Neural cell (in vitro differentiated cells): ENCODE results near the gene ANKIB1. TPM values are rescaled to one million over a fixed set of nuclear protein-coding genes. Genes with fewer than 3 reads are reported as not detected.
"Not testable (repeated sequence)": the region's sequence is repeated elsewhere in the genome, so short reads cannot be mapped to it uniquely, and the experiment has no call there.

Experiments
- H2AFZ ChIP-seq: fragments of 200-600, 300-800 bp; sonication (generic), shearing (Covaris generic); 2 replicates; pipeline ENCODE4 v1.6.0; 2014; ENCODE audit warnings: low read depth, mild to moderate bottlenecking, antibody characterized with exemption, low read length, moderate library complexity
- H3F3A ChIP-seq: fragments of 200-600 bp; shearing (Covaris generic); 2 replicates; pipeline ENCODE4 v1.6.1; 2016; ENCODE audit warnings: mild to moderate bottlenecking, moderate library complexity, mixed read lengths, antibody characterized with exemption, low read length; ENCODE audit not compliant: insufficient read depth, poor library complexity, severe bottlenecking
- H3K27ac ChIP-seq: fragments of 200-600, 300-800 bp; sonication (generic), shearing (Covaris generic); 2 replicates; pipeline ENCODE4 v1.5.1; 2014; ENCODE audit warnings: mild to moderate bottlenecking, low read length, moderate library complexity
- H3K27me3 ChIP-seq: fragments of 300-800, 200-600 bp; sonication (generic), shearing (Covaris generic); 2 replicates; pipeline ENCODE4 v1.6.0; 2014; ENCODE audit warnings: mild to moderate bottlenecking, low read depth, low read length, moderate library complexity; ENCODE audit not compliant: insufficient read depth
- H3K36me3 ChIP-seq: fragments of 300-800, 200-600 bp; sonication (generic), shearing (Covaris generic); 2 replicates; pipeline ENCODE4 v1.5.1; 2014; ENCODE audit warnings: mild to moderate bottlenecking, antibody characterized with exemption, low read length, moderate library complexity; ENCODE audit not compliant: insufficient read depth
- H3K4me2 ChIP-seq: fragments of 300-800, 200-600 bp; sonication (generic), shearing (Covaris generic); 2 replicates; pipeline ENCODE4 v1.6.0; 2014; ENCODE audit warnings: mild to moderate bottlenecking, low read length
- H3K4me3 ChIP-seq: fragments of 300-800, 200-600 bp; sonication (generic), shearing (Covaris generic); 2 replicates; pipeline ENCODE4 v1.5.1; 2014; ENCODE audit warnings: mild to moderate bottlenecking, low read length, moderate library complexity
- H3K79me2 ChIP-seq: fragments of 200-600 bp; shearing (Covaris generic); replicated peaks from 2 replicates; pipeline ENCODE4 v1.6.0; 2014; ENCODE audit warnings: mild to moderate bottlenecking, low read length, moderate library complexity; ENCODE audit not compliant: insufficient read depth
- H3K9ac ChIP-seq: fragments of 300-800, 200-600 bp; sonication (generic), shearing (Covaris generic); 2 replicates; pipeline ENCODE4 v1.6.1; 2016; ENCODE audit warnings: mild to moderate bottlenecking, low read length, mixed read lengths
- H3K9me2 ChIP-seq: fragments of 200-600 bp; shearing (Covaris generic); 2 replicates; pipeline ENCODE4 v1.6.1; 2016; ENCODE audit warnings: mild to moderate bottlenecking, low read length, mixed read lengths; ENCODE audit not compliant: insufficient read depth
- H3K9me3 ChIP-seq: fragments of 200-600, 300-800 bp; sonication (generic), shearing (Covaris generic); 2 replicates; pipeline ENCODE4 v1.6.1; 2016; ENCODE audit warnings: mild to moderate bottlenecking, mixed run types, low read length, moderate library complexity, mixed read lengths
- H4K20me1 ChIP-seq: fragments of 200-600 bp; shearing (Covaris generic); 2 replicates; pipeline ENCODE4 v1.6.1; 2016; ENCODE audit warnings: mild to moderate bottlenecking, mixed run types; ENCODE audit not compliant: insufficient read depth
- EP300 ChIP-seq: fragments of 450-650 bp; conservative IDR thresholded peaks from 2 replicates; pipeline ENCODE4 v1.6.1; 2014; ENCODE audit warnings: antibody characterized with exemption, mild to moderate bottlenecking, moderate library complexity; ENCODE audit not compliant: poor library complexity, severe bottlenecking
- EZH2 ChIP-seq: fragments of 200-600, 300-800 bp; shearing (Covaris generic), sonication (generic); IDR thresholded peaks from 2 replicates; pipeline ENCODE4 v1.6.1; 2014; ENCODE audit warnings: antibody characterized with exemption, low read length, borderline replicate concordance, mild to moderate bottlenecking; ENCODE audit not compliant: insufficient read depth, poor library complexity, severe bottlenecking
- MXI1 ChIP-seq: fragments of 450-650 bp; conservative IDR thresholded peaks from 2 replicates; pipeline ENCODE4 v1.6.1; 2014; ENCODE audit warnings: antibody characterized with exemption, mild to moderate bottlenecking; ENCODE audit not compliant: poor library complexity, severe bottlenecking
- POLR2AphosphoS5 ChIP-seq: IDR thresholded peaks from 2 replicates; pipeline ENCODE4 v1.6.1; 2012
- RAD21 ChIP-seq: fragments of 450-650 bp; conservative IDR thresholded peaks from 2 replicates; pipeline ENCODE4 v1.6.1; 2014; ENCODE audit warnings: antibody characterized with exemption, mild to moderate bottlenecking, moderate library complexity
- SMC3 ChIP-seq: fragments of 450-650 bp; conservative IDR thresholded peaks from 2 replicates; pipeline ENCODE4 v1.6.1; 2014; ENCODE audit warnings: antibody characterized with exemption, mild to moderate bottlenecking, moderate library complexity; ENCODE audit not compliant: poor library complexity
- TAF1 ChIP-seq: IDR thresholded peaks from 2 replicates; pipeline ENCODE4 v1.6.1; 2012; ENCODE audit warnings: low read depth
- polyA plus RNA-seq: library from polyadenylated mRNA; depleted of rRNA; stranded (reverse); fragments of >200 nt; gene quantifications from 2 replicates; pipeline ENCODE4 v1.2.3, GENCODE V29; 2014
- TF ChIP-seq, protein P1 (sequence below): IDR thresholded peaks from 2 replicates; pipeline ENCODE4 v1.6.1; 2012; ENCODE audit warnings: borderline replicate concordance
- TF ChIP-seq, protein P2 (sequence below): fragments of 450-650 bp; IDR thresholded peaks from 2 replicates; pipeline ENCODE4 v1.5.1; 2014; ENCODE audit warnings: antibody characterized with exemption, mild to moderate bottlenecking, moderate library complexity; ENCODE audit not compliant: poor library complexity, severe bottlenecking

Gene ANKIB1
- polyA plus RNA-seq, 1 donor from 2014 or later = 83.0 TPM

DNA sequence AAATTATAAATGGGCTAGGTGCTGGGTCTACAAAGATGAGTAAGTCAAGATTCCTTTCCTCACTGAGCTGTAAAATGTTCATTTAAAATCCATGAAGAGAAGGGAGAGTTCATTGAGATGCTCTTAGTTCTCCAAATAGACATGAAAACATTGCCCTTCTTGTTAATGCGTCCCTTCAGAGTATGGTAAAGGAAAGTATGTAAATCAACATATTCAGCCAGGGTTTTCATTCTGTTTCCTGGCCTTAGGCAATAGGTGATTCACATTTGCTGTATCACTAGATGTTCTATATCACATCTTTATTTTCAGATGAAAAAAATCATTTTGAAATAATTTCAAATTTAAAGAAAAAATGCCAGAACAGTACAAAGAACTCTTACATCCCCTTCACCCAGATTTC, 5.4 kb downstream of the ANKIB1 start:
- no peaks in the 10 kb centered on the region for H3K9me2 ChIP-seq
- TF ChIP-seq TAF1 (no peak), MXI1 (no peak), RAD21 (no peak), EZH2 (no peak)
- H4K20me1 ChIP-seq = no peaks in the 10 kb centered on the region
- H3K36me3 ChIP-seq = no peaks in the 10 kb centered on the region
- H3K4me3 ChIP-seq = no peak overlapping the region
- no peak overlapping the region for H3K27ac ChIP-seq
- H3K4me2 ChIP-seq = no peak overlapping the region
- H3K27me3 ChIP-seq = no peaks in the 10 kb centered on the region
- H3K9me3 ChIP-seq = no peaks in the 10 kb centered on the region
- no peak overlapping the region for H3K9ac ChIP-seq
- H2AFZ ChIP-seq = no peak overlapping the region
- H3K79me2 ChIP-seq = peaks cover 84% of the 10 kb centered on the region
- H3F3A ChIP-seq = no peaks in the 10 kb centered on the region

DNA sequence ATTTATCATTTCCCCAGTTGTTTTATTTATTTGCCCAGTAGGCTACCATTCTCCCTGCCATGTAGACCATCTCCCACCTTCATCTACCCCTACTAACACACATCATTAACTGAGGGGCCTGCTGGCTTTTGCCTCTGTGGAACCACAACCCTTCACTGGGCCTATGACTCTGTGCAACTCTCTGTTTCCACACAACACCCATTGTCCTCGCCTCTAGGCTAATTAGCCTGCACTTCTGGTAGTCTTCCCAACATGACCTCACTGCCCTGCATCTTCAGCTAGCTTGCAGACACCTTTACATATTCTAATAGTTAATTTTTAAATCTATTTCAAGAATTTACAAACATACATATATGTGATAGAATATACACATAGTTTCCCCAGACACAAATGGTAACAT, 7.5 kb downstream of the ANKIB1 start:
- no peak overlapping the region for H3K27ac ChIP-seq
- no peak overlapping the region for H3K4me3 ChIP-seq
- peaks cover 81% of the 10 kb centered on the region for H3K79me2 ChIP-seq
- H3K9me3 ChIP-seq = no peaks in the 10 kb centered on the region
- H3K36me3 ChIP-seq = no peaks in the 10 kb centered on the region
- no peaks in the 10 kb centered on the region for H3F3A ChIP-seq
- no peaks in the 10 kb centered on the region for H4K20me1 ChIP-seq
- no peak for TF ChIP-seq RAD21
- no peak for TF ChIP-seq TAF1
- TF ChIP-seq, protein P1, sequence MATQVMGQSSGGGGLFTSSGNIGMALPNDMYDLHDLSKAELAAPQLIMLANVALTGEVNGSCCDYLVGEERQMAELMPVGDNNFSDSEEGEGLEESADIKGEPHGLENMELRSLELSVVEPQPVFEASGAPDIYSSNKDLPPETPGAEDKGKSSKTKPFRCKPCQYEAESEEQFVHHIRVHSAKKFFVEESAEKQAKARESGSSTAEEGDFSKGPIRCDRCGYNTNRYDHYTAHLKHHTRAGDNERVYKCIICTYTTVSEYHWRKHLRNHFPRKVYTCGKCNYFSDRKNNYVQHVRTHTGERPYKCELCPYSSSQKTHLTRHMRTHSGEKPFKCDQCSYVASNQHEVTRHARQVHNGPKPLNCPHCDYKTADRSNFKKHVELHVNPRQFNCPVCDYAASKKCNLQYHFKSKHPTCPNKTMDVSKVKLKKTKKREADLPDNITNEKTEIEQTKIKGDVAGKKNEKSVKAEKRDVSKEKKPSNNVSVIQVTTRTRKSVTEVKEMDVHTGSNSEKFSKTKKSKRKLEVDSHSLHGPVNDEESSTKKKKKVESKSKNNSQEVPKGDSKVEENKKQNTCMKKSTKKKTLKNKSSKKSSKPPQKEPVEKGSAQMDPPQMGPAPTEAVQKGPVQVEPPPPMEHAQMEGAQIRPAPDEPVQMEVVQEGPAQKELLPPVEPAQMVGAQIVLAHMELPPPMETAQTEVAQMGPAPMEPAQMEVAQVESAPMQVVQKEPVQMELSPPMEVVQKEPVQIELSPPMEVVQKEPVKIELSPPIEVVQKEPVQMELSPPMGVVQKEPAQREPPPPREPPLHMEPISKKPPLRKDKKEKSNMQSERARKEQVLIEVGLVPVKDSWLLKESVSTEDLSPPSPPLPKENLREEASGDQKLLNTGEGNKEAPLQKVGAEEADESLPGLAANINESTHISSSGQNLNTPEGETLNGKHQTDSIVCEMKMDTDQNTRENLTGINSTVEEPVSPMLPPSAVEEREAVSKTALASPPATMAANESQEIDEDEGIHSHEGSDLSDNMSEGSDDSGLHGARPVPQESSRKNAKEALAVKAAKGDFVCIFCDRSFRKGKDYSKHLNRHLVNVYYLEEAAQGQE = no peak
- no peak for TF ChIP-seq POLR2AphosphoS5
- TF ChIP-seq, protein P2, sequence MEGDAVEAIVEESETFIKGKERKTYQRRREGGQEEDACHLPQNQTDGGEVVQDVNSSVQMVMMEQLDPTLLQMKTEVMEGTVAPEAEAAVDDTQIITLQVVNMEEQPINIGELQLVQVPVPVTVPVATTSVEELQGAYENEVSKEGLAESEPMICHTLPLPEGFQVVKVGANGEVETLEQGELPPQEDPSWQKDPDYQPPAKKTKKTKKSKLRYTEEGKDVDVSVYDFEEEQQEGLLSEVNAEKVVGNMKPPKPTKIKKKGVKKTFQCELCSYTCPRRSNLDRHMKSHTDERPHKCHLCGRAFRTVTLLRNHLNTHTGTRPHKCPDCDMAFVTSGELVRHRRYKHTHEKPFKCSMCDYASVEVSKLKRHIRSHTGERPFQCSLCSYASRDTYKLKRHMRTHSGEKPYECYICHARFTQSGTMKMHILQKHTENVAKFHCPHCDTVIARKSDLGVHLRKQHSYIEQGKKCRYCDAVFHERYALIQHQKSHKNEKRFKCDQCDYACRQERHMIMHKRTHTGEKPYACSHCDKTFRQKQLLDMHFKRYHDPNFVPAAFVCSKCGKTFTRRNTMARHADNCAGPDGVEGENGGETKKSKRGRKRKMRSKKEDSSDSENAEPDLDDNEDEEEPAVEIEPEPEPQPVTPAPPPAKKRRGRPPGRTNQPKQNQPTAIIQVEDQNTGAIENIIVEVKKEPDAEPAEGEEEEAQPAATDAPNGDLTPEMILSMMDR = no peak
- no peak for TF ChIP-seq MXI1
- no peak for TF ChIP-seq EZH2
- TF ChIP-seq EP300 = no peak
- no peak for TF ChIP-seq SMC3
- H3K27me3 ChIP-seq = no peaks in the 10 kb centered on the region
- H3K9me2 ChIP-seq = no peaks in the 10 kb centered on the region
- H3K9ac ChIP-seq = no peak overlapping the region
- H2AFZ ChIP-seq = no peak overlapping the region
- no peak overlapping the region for H3K4me2 ChIP-seq

DNA sequence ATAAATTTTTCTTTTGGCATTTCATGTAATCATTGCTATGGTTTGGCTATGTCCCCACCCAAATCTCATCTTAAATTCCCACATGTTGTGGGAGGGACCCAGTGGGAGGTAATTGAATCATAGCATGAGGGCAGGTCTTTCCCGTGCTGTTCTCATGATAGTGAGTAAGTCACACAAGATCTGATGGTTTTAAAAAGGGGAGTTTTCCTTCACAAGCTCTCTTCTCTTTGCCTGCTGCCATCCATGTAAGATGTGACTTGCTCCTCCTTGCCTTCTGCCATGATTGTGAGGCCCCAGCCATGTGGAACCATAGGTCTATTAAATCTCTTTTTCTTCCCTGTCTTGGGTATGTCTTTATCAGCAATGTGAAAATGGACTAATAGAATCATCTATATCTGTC, 9.0 kb downstream of the ANKIB1 start:
- not testable (repeated sequence) for H3K9me2 ChIP-seq, H3K27ac ChIP-seq, H2AFZ ChIP-seq, H3F3A ChIP-seq, H3K4me3 ChIP-seq, H3K9ac ChIP-seq, H4K20me1 ChIP-seq, H3K27me3 ChIP-seq, H3K9me3 ChIP-seq, H3K36me3 ChIP-seq, H3K4me2 ChIP-seq
- H3K79me2 ChIP-seq = peaks cover 81% of the 10 kb centered on the region
